ENCODE data around the gene PLEKHA8.
A peak's percentile ranks its signal among the peaks of the same experiment; 100 is the strongest.

The PLEKHA8 gene

DNA sequence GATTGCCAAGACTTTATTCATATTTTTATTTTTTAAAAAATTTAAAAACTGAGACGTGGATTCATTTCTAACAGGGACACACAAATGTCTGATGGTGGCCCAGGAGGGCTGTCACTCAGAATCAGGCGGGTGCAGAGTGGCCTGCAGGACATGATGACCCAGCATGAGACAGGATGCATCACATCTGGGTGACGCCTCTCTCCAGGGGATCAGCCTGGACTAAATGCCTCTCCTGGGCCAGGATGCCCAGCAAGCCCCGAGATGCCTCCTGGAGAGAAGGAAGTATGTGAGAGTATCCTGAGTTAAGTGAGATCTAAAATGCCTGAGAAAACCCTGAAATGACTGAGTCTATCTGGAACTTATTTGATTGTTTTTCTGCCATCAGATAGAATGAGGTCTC lies 89.7 kb downstream of the PLEKHA8 start:
- no peak for DNase-seq (ENCODE audit: extremely low read depth, insufficient read length)
- Histone ChIP-seq H3K27me3 (replicated peaks; ENCODE audit: control insufficient read depth, insufficient read depth, low read length) (no peaks in the 10 kb centered on the region), H3K4me3 (replicated peaks; ENCODE audit: low read depth, low read length) (no peak overlapping the region), H3K36me3 (ENCODE audit: control insufficient read depth, insufficient read depth, low read length) (no peaks in the 10 kb centered on the region)
- TF ChIP-seq, protein P1, sequence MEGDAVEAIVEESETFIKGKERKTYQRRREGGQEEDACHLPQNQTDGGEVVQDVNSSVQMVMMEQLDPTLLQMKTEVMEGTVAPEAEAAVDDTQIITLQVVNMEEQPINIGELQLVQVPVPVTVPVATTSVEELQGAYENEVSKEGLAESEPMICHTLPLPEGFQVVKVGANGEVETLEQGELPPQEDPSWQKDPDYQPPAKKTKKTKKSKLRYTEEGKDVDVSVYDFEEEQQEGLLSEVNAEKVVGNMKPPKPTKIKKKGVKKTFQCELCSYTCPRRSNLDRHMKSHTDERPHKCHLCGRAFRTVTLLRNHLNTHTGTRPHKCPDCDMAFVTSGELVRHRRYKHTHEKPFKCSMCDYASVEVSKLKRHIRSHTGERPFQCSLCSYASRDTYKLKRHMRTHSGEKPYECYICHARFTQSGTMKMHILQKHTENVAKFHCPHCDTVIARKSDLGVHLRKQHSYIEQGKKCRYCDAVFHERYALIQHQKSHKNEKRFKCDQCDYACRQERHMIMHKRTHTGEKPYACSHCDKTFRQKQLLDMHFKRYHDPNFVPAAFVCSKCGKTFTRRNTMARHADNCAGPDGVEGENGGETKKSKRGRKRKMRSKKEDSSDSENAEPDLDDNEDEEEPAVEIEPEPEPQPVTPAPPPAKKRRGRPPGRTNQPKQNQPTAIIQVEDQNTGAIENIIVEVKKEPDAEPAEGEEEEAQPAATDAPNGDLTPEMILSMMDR (IDR thresholded peaks at IDR 0.05; ENCODE audit: insufficient read depth, low read length, poor library complexity, severe bottlenecking) = no peak

DNA sequence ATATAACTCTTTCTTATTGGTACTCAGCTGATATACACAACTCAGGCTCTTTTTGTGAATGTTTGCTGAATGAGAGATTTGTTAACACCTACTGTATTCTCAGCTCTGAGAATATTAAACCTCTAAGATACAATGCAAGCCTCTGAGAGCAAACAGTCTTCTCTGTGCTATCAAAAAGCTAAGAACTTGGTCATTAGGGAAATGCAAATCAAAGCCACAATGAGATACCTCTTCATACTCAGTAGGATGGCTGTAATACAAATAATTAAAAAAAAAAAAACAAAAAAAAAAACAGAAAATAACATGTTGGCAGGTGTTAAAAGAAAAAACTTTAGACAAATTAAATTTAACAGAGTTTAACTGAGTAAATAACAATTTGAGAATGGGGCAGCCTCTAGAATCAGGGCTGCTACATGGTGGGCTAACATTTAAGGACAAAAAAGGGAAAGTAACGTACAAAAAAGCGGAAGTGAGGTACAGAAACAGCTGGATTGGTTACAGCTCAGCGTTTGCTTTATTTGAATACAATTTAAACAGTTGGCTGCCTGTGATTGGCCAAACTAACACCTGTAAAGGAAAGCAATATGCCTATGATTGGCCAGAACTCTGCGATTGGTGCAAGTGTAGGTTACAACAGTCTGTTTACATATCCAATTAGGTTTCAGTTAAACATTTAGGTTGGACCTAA lies 91.8 kb downstream of the PLEKHA8 start:
- TF ChIP-seq, protein P1 (IDR thresholded peaks at IDR 0.05; ENCODE audit: insufficient read depth, low read length, poor library complexity, severe bottlenecking) = no peak
- no peak for DNase-seq (ENCODE audit: extremely low read depth, insufficient read length)
- H3K27me3 ChIP-seq (replicated peaks; ENCODE audit: control insufficient read depth, insufficient read depth, low read length) = no peaks in the 10 kb centered on the region
- H3K4me3 ChIP-seq (replicated peaks; ENCODE audit: low read depth, low read length) = no peak overlapping the region
- no peaks in the 10 kb centered on the region for H3K36me3 ChIP-seq (ENCODE audit: control insufficient read depth, insufficient read depth, low read length)

DNA sequence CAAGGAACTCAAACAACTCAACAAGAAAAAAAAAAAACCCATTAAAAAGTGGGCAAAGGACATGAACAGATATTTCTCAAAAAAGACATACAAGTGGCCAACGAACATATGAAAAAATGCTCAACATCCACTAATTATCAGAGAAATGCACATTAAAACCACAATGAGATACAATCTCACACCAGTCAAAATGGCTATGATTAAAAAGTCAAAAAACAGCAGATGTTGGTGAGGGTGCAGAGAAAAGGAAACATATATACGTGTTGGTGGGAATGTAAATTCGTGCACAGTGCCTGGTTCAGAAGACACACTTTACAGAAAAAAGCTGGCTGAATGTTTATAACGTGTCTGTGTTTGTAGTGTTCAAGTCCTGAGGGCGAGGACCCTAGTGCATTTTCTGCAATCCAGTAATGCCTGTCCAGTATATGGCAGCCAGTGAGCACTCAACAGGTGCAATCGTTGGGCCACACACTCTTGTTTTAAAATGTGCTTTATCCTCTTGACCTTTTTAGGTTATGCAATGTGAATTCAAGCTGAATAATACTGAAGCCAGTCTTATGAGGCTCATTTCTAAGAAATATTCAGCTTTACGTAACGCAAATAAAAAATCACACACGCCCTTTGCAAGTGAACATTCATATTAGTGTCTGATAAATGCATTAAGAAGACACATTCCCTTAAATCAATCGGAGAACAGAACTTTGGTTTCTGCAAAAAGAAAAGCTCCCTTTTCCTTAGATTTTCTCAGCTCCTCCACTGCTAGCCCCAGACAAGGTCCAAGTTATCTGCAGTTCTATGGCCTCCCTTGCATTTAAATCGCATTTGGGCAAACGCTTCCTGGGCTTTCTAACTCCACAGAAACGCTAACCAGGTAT lies 105.8 kb downstream of the PLEKHA8 start:
- H3K4me3 ChIP-seq (replicated peaks; ENCODE audit: low read depth, low read length) = peak overlapping the region; percentile 63
- no peaks in the 10 kb centered on the region for H3K36me3 ChIP-seq (ENCODE audit: control insufficient read depth, insufficient read depth, low read length)
- H3K27me3 ChIP-seq (replicated peaks; ENCODE audit: control insufficient read depth, insufficient read depth, low read length) = peaks cover 1% of the 10 kb centered on the region; the same call in 1 of the 2 replicates
- no peak for DNase-seq (ENCODE audit: extremely low read depth, insufficient read length)
- TF ChIP-seq, protein P1 (IDR thresholded peaks at IDR 0.05; ENCODE audit: insufficient read depth, low read length, poor library complexity, severe bottlenecking) = no peak

DNA sequence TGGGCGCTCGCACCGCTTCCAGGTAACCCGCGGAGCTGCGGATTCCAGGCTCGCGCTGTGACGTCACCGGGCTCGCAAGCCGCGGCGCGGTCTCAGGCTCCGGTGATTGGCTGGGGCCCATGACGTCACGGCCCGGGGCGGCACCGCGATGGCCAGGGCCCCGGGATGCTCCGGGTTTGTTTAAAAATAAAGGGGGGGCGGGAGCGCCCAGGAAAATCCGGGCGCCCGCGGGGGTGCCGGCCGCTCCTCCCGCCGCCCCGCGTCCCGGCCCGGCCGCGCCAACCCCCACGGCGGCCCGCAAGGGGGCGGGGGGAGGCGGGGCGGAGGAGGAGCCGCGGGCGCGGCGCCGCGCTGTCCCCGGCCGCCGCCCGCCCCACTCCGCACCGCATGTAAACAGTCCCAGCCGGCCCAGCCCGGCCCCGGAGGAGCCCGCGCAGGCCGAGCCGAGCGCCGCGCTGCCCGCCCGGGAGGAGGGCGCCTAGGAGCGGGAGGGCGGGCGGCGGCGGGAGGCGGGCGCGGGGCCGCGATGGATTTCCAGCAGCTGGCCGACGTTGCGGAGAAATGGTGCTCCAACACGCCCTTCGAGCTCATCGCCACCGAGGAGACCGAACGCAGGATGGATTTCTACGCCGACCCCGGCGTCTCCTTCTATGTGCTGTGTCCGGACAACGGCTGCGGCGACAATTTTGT lies 106.5 kb downstream of the PLEKHA8 start, which contains the start of gene MTURN:
Gene MTURN, plus strand, starts transcription at position 376 of the 690 bp plus-strand sequence. Its CDS starts 151 bp downstream, at position 527.
- H3K27me3 ChIP-seq (replicated peaks; ENCODE audit: control insufficient read depth, insufficient read depth, low read length) = peaks cover 1% of the 10 kb centered on the region; the same call in 1 of the 2 replicates
- H3K4me3 ChIP-seq (replicated peaks; ENCODE audit: low read depth, low read length) = peak within 1 kb of the TSS; percentile 81
- peak; percentile 81 for DNase-seq (ENCODE audit: extremely low read depth, insufficient read length)
- H3K36me3 ChIP-seq (ENCODE audit: control insufficient read depth, insufficient read depth, low read length) = no peaks in the 10 kb centered on the region
- TF ChIP-seq, protein P1 (IDR thresholded peaks at IDR 0.05; ENCODE audit: insufficient read depth, low read length, poor library complexity, severe bottlenecking) = no peak

DNA sequence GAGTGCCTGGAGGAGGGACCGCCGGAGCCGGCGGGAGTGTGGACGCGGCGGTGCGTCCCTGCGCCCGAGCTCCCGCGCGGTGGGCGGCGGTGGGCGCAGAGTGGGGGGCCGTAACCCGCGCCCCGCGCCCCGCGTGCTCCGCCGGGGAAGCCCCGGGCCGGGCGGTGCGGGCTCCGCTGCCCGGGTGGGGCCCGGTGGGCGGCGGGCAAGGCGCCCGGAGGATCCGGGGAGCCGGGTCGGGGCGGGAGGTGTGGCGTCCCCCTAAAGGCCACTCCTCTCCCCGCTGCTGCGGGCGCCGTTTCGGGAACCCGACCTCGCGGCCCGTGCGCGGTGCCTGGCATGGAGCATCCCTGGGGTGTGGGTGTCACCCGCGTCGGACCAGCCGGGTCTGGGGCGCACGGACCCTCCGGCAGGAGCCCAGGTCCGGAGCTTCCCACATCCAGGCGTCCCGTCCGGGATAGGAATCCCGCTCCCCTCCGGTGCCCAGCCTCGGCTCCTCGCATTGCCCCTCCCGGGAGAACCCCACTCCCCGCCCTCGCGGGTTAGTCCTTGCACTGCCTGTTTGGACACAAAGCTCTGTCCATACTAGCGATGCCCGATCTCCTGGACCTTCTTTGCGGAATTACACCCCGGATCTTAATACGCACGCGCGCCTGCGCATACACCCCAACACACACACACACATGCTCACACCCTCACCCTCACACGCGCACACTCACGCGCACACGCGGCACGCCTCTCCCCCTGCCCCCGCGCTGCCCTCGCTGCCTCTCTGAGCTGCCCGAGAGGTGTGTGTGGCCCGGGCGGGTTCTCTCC lies 107.3 kb downstream of the PLEKHA8 start:
- Histone ChIP-seq H3K27me3 (replicated peaks; ENCODE audit: control insufficient read depth, insufficient read depth, low read length) (peaks cover 1% of the 10 kb centered on the region; the same call in 1 of the 2 replicates), H3K36me3 (ENCODE audit: control insufficient read depth, insufficient read depth, low read length) (no peaks in the 10 kb centered on the region), H3K4me3 (replicated peaks; ENCODE audit: low read depth, low read length) (peak overlapping the region; percentile 81)
- TF ChIP-seq, protein P1 (IDR thresholded peaks at IDR 0.05; ENCODE audit: insufficient read depth, low read length, poor library complexity, severe bottlenecking) = no peak
- DNase-seq (ENCODE audit: extremely low read depth, insufficient read length) = peak; percentile 47

All from GM06990 (cell line).